NCI-H526 (cell line): ENCODE results near the gene CELF2.
"Not testable (repeated sequence)": the region's sequence is repeated elsewhere in the genome, so short reads cannot be mapped to it uniquely, and the experiment has no call there.

Source experiments
- DNase-seq, 2 experiments: peaks; one replicate each; lab custom pipeline; 2025; lab: John Stamatoyannopoulos, UW

The CELF2 gene

GRCh38 chr10:11170993-11171851 lies 153.6 kb downstream of the CELF2 start:
- no peak for DNase-seq

- no peak for DNase-seq
Observed at GRCh38 chr10:11173042-11173441, 155.4 kb downstream of the CELF2 start.

- DNase-seq, result no peak
Observed at GRCh38 chr10:11175823-11176243, 158.2 kb downstream of the CELF2 start.

- DNase-seq, result no peak
Observed at GRCh38 chr10:11176746-11177145, 159.1 kb downstream of the CELF2 start.

GRCh38 chr10:11177381-11177780 lies 159.7 kb downstream of the CELF2 start:
- no peak for DNase-seq

GRCh38 chr10:11177926-11178471 lies 160.3 kb downstream of the CELF2 start:
- DNase-seq, result no peak

GRCh38 chr10:11178606-11179515 lies 161.2 kb downstream of the CELF2 start:
- DNase-seq, result no peak

- no peak for DNase-seq
Observed at GRCh38 chr10:11179516-11180105, 161.9 kb downstream of the CELF2 start.

GRCh38 chr10:11180228-11180627 lies 162.6 kb downstream of the CELF2 start:
- DNase-seq, result no peak

GRCh38 chr10:11181978-11182377 lies 164.3 kb downstream of the CELF2 start:
- DNase-seq, result no peak

GRCh38 chr10:11183015-11183414 lies 165.3 kb downstream of the CELF2 start:
- no peak for DNase-seq

- DNase-seq, result no peak
Observed at GRCh38 chr10:11184093-11184492, 166.4 kb downstream of the CELF2 start.

GRCh38 chr10:11185128-11185665 lies 167.5 kb downstream of the CELF2 start:
- not testable (repeated sequence) for DNase-seq

- DNase-seq, result no peak
Observed at GRCh38 chr10:11186374-11186773, 168.7 kb downstream of the CELF2 start.

- DNase-seq, result no peak
Observed at GRCh38 chr10:11189582-11190376, 172.1 kb downstream of the CELF2 start.

- DNase-seq, result no peak
Observed at GRCh38 chr10:11191190-11191589, 173.5 kb downstream of the CELF2 start.

GRCh38 chr10:11191678-11192077 lies 174.0 kb downstream of the CELF2 start:
- DNase-seq, result no peak

GRCh38 chr10:11192304-11193000 lies 174.8 kb downstream of the CELF2 start:
- no peak for DNase-seq

- no peak for DNase-seq
Observed at GRCh38 chr10:11193001-11193551, 175.4 kb downstream of the CELF2 start.
